OCI-LY7 (cell line): ENCODE data around the gene PPP1R14C.

Experiments used
- EZH2phosphoT487 ChIP-seq: fragments of 200-600 bp; sonication (generic); IDR thresholded peaks from 2 replicates; pipeline ENCODE4 v1.6.1; 2018; ENCODE audit warnings: low read depth, borderline replicate concordance, mild to moderate bottlenecking, mixed run types, antibody characterized with exemption, low read length, moderate library complexity, mixed read lengths
- TF ChIP-seq, protein P1 (sequence below): fragments of 200-600 bp; sonication (generic); conservative IDR thresholded peaks from 2 replicates; pipeline ENCODE4 v1.5.1; 2014; ENCODE audit warnings: mild to moderate bottlenecking, antibody characterized with exemption, low read length, moderate library complexity, mixed read lengths

DNA sequence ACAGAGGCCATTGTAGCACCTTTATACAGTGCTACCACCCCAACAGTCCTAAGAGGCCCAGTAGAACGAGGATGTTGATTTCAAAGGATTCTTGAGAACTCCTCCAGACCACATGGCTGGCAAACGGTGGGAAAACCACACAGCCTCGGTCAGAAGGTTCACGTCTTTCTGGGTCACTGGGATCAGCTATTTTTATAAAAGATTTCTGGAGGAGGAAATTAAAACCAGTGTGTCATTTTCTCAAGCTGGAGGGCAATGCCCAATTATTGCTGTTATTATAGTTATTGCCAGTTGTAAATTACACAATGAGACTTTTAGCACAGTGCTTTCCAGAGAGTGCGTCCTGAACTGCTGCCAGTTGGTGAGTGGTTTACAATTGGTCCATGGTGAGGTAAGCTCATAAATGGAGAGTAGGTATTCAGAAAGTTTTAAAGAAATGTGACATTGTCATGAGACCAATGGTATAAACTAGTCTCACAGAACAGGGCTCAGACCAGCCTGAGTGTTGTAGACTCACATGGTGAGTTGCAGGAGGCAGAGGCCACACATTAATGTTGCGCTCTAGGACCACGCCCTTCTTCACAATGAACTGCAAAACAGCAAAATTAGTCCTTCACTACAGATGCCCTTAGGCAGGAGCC is 8.4 kb upstream of the PPP1R14C start:
- TF ChIP-seq, protein P1, sequence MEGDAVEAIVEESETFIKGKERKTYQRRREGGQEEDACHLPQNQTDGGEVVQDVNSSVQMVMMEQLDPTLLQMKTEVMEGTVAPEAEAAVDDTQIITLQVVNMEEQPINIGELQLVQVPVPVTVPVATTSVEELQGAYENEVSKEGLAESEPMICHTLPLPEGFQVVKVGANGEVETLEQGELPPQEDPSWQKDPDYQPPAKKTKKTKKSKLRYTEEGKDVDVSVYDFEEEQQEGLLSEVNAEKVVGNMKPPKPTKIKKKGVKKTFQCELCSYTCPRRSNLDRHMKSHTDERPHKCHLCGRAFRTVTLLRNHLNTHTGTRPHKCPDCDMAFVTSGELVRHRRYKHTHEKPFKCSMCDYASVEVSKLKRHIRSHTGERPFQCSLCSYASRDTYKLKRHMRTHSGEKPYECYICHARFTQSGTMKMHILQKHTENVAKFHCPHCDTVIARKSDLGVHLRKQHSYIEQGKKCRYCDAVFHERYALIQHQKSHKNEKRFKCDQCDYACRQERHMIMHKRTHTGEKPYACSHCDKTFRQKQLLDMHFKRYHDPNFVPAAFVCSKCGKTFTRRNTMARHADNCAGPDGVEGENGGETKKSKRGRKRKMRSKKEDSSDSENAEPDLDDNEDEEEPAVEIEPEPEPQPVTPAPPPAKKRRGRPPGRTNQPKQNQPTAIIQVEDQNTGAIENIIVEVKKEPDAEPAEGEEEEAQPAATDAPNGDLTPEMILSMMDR: no peak
- no peak for TF ChIP-seq EZH2phosphoT487
